H1 (cell line): ENCODE measurements around the gene PKD1. TPM values are rescaled to one million over a fixed set of nuclear protein-coding genes. Genes with fewer than 3 reads are reported as not detected.

Experiments
- CTCF ChIA-PET: fragments of 300-600 bp; sonication (Branson Sonifier 250); formaldehyde crosslinking; loops from one replicate; lab custom pipeline; 2021; ENCODE audit not compliant: partially characterized antibody; lab: Charles Lee
- POLR2A ChIA-PET: fragments of 300-600 bp; sonication (Branson Sonifier 250); formaldehyde crosslinking; loops from one replicate; lab custom pipeline; 2021; ENCODE audit warnings: inconsistent platforms; ENCODE audit not compliant: partially characterized antibody; lab: Charles Lee
- DNase-seq, 2 experiments: peaks; one replicate each; pipeline versions ENCODE4 v3.0.0 to v3.0.0-alpha.2; 2010 to 2022; ENCODE audit warnings: low spot score in 2 of 2, low read depth in 1 of 2, mixed read lengths in 1 of 2
- FAIRE-seq: peaks from 2 replicates; lab custom pipeline; 2011; peaks lifted over from hg19 to GRCh38; lab: Jason Lieb, UNC
- H2AFZ ChIP-seq: 2 replicates; pipeline ENCODE4 v1.8.1; 2012; ENCODE audit warnings: low read length, inconsistent platforms
- H2AK5ac ChIP-seq: 2 replicates; pipeline ENCODE4 v1.6.1; 2013; ENCODE audit warnings: low read depth, low read length
- H2BK120ac ChIP-seq: replicated peaks from 2 replicates; pipeline ENCODE3; 2013; ENCODE audit warnings: low read depth, low read length, inconsistent platforms
- H2BK12ac ChIP-seq: 2 replicates; pipeline ENCODE4 v1.6.1; 2013; ENCODE audit warnings: low read depth, low read length
- H2BK15ac ChIP-seq: 2 replicates; pipeline ENCODE4 v1.6.1; 2013; ENCODE audit warnings: low read length
- H2BK20ac ChIP-seq: 2 replicates; pipeline ENCODE4 v1.6.1; 2013; ENCODE audit warnings: low read length
- H2BK5ac ChIP-seq: 2 replicates; pipeline ENCODE4 v1.6.1; 2013; ENCODE audit warnings: low read depth, low read length
- H3K14ac ChIP-seq: 2 replicates; pipeline ENCODE4 v1.6.1; 2013; ENCODE audit warnings: inconsistent platforms; ENCODE audit not compliant: insufficient read length
- H3K18ac ChIP-seq: 2 replicates; pipeline ENCODE4 v1.6.1; 2013; ENCODE audit warnings: low read length; ENCODE audit errors: extremely low read depth
- H3K23ac ChIP-seq: 2 replicates; pipeline ENCODE4 v1.6.1; 2013; ENCODE audit warnings: inconsistent platforms; ENCODE audit not compliant: insufficient read length
- H3K23me2 ChIP-seq: 2 replicates; pipeline ENCODE4 v1.6.1; 2013; ENCODE audit warnings: low read depth, low read length
- H3K27ac ChIP-seq: 2 replicates; pipeline ENCODE4 v1.6.1; 2011; ENCODE audit warnings: low read depth, low read length, inconsistent platforms
- H3K27me3 ChIP-seq, 4 experiments: replicated peaks in 1 of 4; 1 replicate in 1 of 4; 2 replicates in 3 of 4; pipeline versions ENCODE4 v1.6.1 to v1.8.1; 2011 to 2013; ENCODE audit warnings: low read length in 3 of 4, mild to moderate bottlenecking in 3 of 4, inconsistent platforms in 2 of 4, mixed read lengths in 2 of 4, moderate library complexity in 1 of 4; ENCODE audit not compliant: control insufficient read depth in 3 of 4, insufficient read depth in 3 of 4; ENCODE audit errors: extremely low read depth in 1 of 4
- H3K36me3 ChIP-seq, 4 experiments: 2 replicates each; pipeline versions ENCODE4 v1.6.1 to v1.8.1; 2011 to 2013; ENCODE audit warnings: mild to moderate bottlenecking in 4 of 4, low read length in 3 of 4, moderate library complexity in 2 of 4, control low read depth in 1 of 4, inconsistent platforms in 1 of 4; ENCODE audit not compliant: insufficient read depth in 4 of 4, control insufficient read depth in 2 of 4
- H3K4ac ChIP-seq: replicated peaks from 2 replicates; pipeline ENCODE3; 2013; ENCODE audit warnings: low read length, low read depth, mixed read lengths, inconsistent platforms; ENCODE audit not compliant: insufficient read length
- H3K4me1 ChIP-seq, 4 experiments: replicated peaks in 1 of 4; 1 replicate in 1 of 4; 2 replicates in 3 of 4; pipeline versions ENCODE4 v1.6.1 to v1.8.1; 2011 to 2013; ENCODE audit warnings: low read length in 3 of 4, inconsistent platforms in 2 of 4, mixed read lengths in 1 of 4; ENCODE audit not compliant: insufficient read depth in 4 of 4, control insufficient read depth in 3 of 4
- H3K4me2 ChIP-seq, 2 experiments: 2 replicates each; pipeline versions ENCODE4 v1.6.1 to v1.8.1; 2011 to 2013; ENCODE audit warnings: low read depth in 2 of 2, low read length in 2 of 2, control low read depth in 1 of 2, inconsistent platforms in 1 of 2, mild to moderate bottlenecking in 1 of 2; ENCODE audit not compliant: insufficient read depth in 1 of 2
- H3K4me3 ChIP-seq, 4 experiments: fragments of 200-600, 300-600 bp in 1 of 4; sonication (generic), shearing (Covaris generic), sonication (Bioruptor Twin) in 1 of 4; 2 replicates each; pipeline versions ENCODE4 v1.5.1 to v1.8.1; 2011 to 2016; ENCODE audit warnings: low read length in 4 of 4, low read depth in 3 of 4, control low read depth in 2 of 4, inconsistent platforms in 2 of 4, mild to moderate bottlenecking in 2 of 4, mixed read lengths in 1 of 4, moderate library complexity in 1 of 4; ENCODE audit not compliant: insufficient read depth in 2 of 4; ENCODE audit errors: extremely low read depth in 1 of 4
- H3K56ac ChIP-seq: replicated peaks from 2 replicates; pipeline ENCODE3; 2013; ENCODE audit warnings: low read depth, mild to moderate bottlenecking, mixed read lengths, low read length, inconsistent platforms; ENCODE audit not compliant: insufficient read length
- H3K79me1 ChIP-seq: 2 replicates; pipeline ENCODE4 v1.6.1; 2013; ENCODE audit warnings: low read depth, low read length, control low read depth
- H3K79me2 ChIP-seq, 2 experiments: 2 replicates each; pipeline versions ENCODE4 v1.6.1 to v1.8.1; 2012 to 2013; ENCODE audit warnings: low read length in 2 of 2, mild to moderate bottlenecking in 2 of 2, inconsistent platforms in 1 of 2; ENCODE audit not compliant: insufficient read depth in 2 of 2, control insufficient read depth in 1 of 2
- H3K9ac ChIP-seq, 4 experiments: replicated peaks in 1 of 4; 1 replicate in 1 of 4; 2 replicates in 3 of 4; pipeline versions ENCODE4 v1.6.1 to v1.8.1; 2011 to 2013; ENCODE audit warnings: low read depth in 3 of 4, low read length in 3 of 4, control low read depth in 2 of 4, mild to moderate bottlenecking in 2 of 4, moderate library complexity in 2 of 4, inconsistent platforms in 1 of 4; ENCODE audit errors: extremely low read depth in 1 of 4
- H3K9me3 ChIP-seq, 2 experiments: 2 replicates each; pipeline versions ENCODE4 v1.6.1 to v1.8.1; 2012 to 2013; ENCODE audit warnings: mild to moderate bottlenecking in 2 of 2, moderate library complexity in 2 of 2, control low read depth in 1 of 2, inconsistent platforms in 1 of 2, low read depth in 1 of 2, low read length in 1 of 2, mixed read lengths in 1 of 2; ENCODE audit not compliant: insufficient read depth in 2 of 2
- H4K20me1 ChIP-seq, 2 experiments: replicated peaks in 1 of 2; 2 replicates each; pipeline versions ENCODE3 to v1.8.1; 2011 to 2013; ENCODE audit warnings: inconsistent platforms in 2 of 2, low read length in 2 of 2, mild to moderate bottlenecking in 1 of 2; ENCODE audit not compliant: insufficient read depth in 2 of 2, control insufficient read depth in 1 of 2
- H4K5ac ChIP-seq: 2 replicates; pipeline ENCODE4 v1.6.1; 2013; ENCODE audit warnings: low read length, low read depth, mixed read lengths, inconsistent platforms; ENCODE audit not compliant: insufficient read length
- H4K8ac ChIP-seq: 2 replicates; pipeline ENCODE4 v1.8.0; 2013; ENCODE audit warnings: mild to moderate bottlenecking, moderate library complexity, low read length, inconsistent platforms; ENCODE audit not compliant: insufficient read depth; ENCODE audit errors: extremely low read depth
- H4K91ac ChIP-seq: replicated peaks from 2 replicates; pipeline ENCODE3; 2013; ENCODE audit warnings: low read length, mixed read lengths, inconsistent platforms; ENCODE audit not compliant: insufficient read length
- ASH2L ChIP-seq: fragments of 200-600, 300-600 bp; sonication (generic); IDR thresholded peaks from one replicate; pipeline ENCODE4 v1.7.1; 2017; ENCODE audit warnings: low read length
- BACH1 ChIP-seq: IDR thresholded peaks from 2 replicates; pipeline ENCODE4 v1.6.1; 2012; ENCODE audit warnings: low read length, improper control_type of control experiment
- CEBPB ChIP-seq: IDR thresholded peaks from 2 replicates; pipeline ENCODE4 v1.6.1; 2012; ENCODE audit warnings: low read depth, low read length
- CREB1 ChIP-seq: IDR thresholded peaks from 2 replicates; pipeline ENCODE4 v1.6.1; 2012; ENCODE audit warnings: inconsistent platforms
- HDAC2 ChIP-seq, 2 experiments: fragments of 300-600 bp in 1 of 2; sonication (generic) in 1 of 2; IDR thresholded peaks; 2 replicates each; pipeline ENCODE4 v1.6.1; 2011 to 2012; ENCODE audit warnings: low read depth in 2 of 2, low read length in 2 of 2, mild to moderate bottlenecking in 2 of 2, moderate library complexity in 2 of 2, borderline replicate concordance in 1 of 2, inconsistent platforms in 1 of 2
- KDM1A ChIP-seq: fragments of 200-600, 300-600 bp; sonication (generic); IDR thresholded peaks from 2 replicates; pipeline ENCODE4 v1.7.1; 2016; ENCODE audit warnings: mild to moderate bottlenecking, low read length, borderline replicate concordance
- PHF8 ChIP-seq: fragments of 200-600 bp; sonication (generic); conservative IDR thresholded peaks from 2 replicates; pipeline ENCODE4 v1.7.1; 2012; ENCODE audit warnings: low read depth, mild to moderate bottlenecking, inconsistent platforms, low read length, moderate library complexity
- POU5F1 ChIP-seq: IDR thresholded peaks from 2 replicates; pipeline ENCODE4 v1.6.1; 2011; ENCODE audit warnings: low read depth, mild to moderate bottlenecking, low read length, moderate library complexity
- RAD21 ChIP-seq, 2 experiments: IDR thresholded peaks in 1 of 2; conservative IDR thresholded peaks in 1 of 2; 2 replicates each; pipeline ENCODE4 v1.6.1; 2011; ENCODE audit warnings: low read depth in 2 of 2, low read length in 2 of 2, improper control_type of control experiment in 1 of 2, inconsistent platforms in 1 of 2, mild to moderate bottlenecking in 1 of 2, moderate library complexity in 1 of 2
- RBBP5 ChIP-seq: IDR thresholded peaks from 2 replicates; pipeline ENCODE4 v1.7.1; 2012; ENCODE audit warnings: low read depth, mild to moderate bottlenecking, inconsistent platforms, low read length, moderate library complexity, borderline replicate concordance
- ZNF274 ChIP-seq: IDR thresholded peaks from 2 replicates; pipeline ENCODE4 v1.7.0; 2012; ENCODE audit warnings: low read length, borderline replicate concordance; ENCODE audit errors: extremely low read depth
- WGBS, 2 experiments: shearing (Covaris generic) in 1 of 2; methylation state at CpG; one replicate each; pipeline versions ENCODE4 v1.1.6 to v1.1.7; 2013 to 2015; ENCODE audit warnings: low lambda C conversion rate in 2 of 2, mixed read lengths in 2 of 2, inconsistent platforms in 1 of 2, low coverage in 1 of 2, missing lambda C conversion rate in 1 of 2; ENCODE audit not compliant: insufficient replicate concordance in 2 of 2, insufficient coverage in 1 of 2, insufficient read length in 1 of 2; ENCODE audit errors: extremely low coverage in 1 of 2, missing lambda C conversion rate in 1 of 2; 5-methylcytosine and 5-hydroxymethylcytosine counted together
- polyA plus RNA-seq, 7 experiments: library from polyadenylated mRNA; depleted of rRNA in 3 of 7; stranded (reverse) in 5 of 7; unstranded in 2 of 7; fragments of >200 nt in 5 of 7; fragments of 200-250 nt in 2 of 7; gene quantifications; 1 replicate in 5 of 7; 2 replicates in 1 of 7; 4 replicates in 1 of 7; pipeline versions ENCODE4 v1.2.1 to v1.2.3, GENCODE V29; 2011 to 2013; ENCODE audit warnings: missing spikeins in 2 of 7, mixed read lengths in 2 of 7
- total RNA-seq: library from RNA; stranded (reverse); fragmentation: NEBNext Ultra II Directional; extraction: Animal tissue kit (Norgen Biotek cat#: 25700); gene quantifications from 2 replicates; pipeline ENCODE4 v1.2.1, GENCODE V29; 2021
- TF ChIP-seq, protein P1 (sequence below): IDR thresholded peaks from 2 replicates; pipeline ENCODE4 v1.6.1; 2012; ENCODE audit warnings: inconsistent platforms

PKD1 gene
- total and polyA plus RNA-seq, 2 of the 8 experiments (the other 6 are each of a cell fraction or from before 2014, with no cell fraction given), result 40.6 to 52.7 TPM

GRCh38 chr16:2143878-2144485, 8.3 kb upstream of the PKD1 start:
- Histone ChIP-seq H3K79me2 (no peaks in the 10 kb centered on the region), H3K14ac (no peak overlapping the region), H2AK5ac (no peak overlapping the region), H3K9me3 (no peaks in the 10 kb centered on the region), H3K4ac (no peak overlapping the region), H2AFZ (no peak overlapping the region), H3K27me3 (peaks cover 0 to 11% (median 5%) of the 10 kb centered on the region in 4 experiments; a peak in 3 of 7 replicates), H4K8ac (no peak overlapping the region), H3K4me1 (peaks cover 0 to 2% (median under 1%) of the 10 kb centered on the region in 4 experiments; a peak in 4 of 7 replicates), H2BK5ac (no peak overlapping the region), H4K91ac (no peak overlapping the region), H4K20me1 (peaks cover 0 to 3% of the 10 kb centered on the region in 2 experiments), H2BK20ac (no peak overlapping the region), H3K79me1 (no peaks in the 10 kb centered on the region), H3K4me3 (no peak overlapping the region), H3K23ac (no peak overlapping the region), H2BK12ac (peak overlapping the region; percentile 39; the same call in 1 of the 2 replicates), H3K56ac (no peak overlapping the region), H4K5ac (no peak overlapping the region), H3K9ac (no peak overlapping the region), H3K4me2 (no peak overlapping the region), H3K23me2 (peaks cover 9% of the 10 kb centered on the region; the same call in 1 of the 2 replicates), H2BK120ac (no peak overlapping the region), H3K27ac (no peak overlapping the region), H2BK15ac (no peak overlapping the region), H3K18ac (no peak overlapping the region), H3K36me3 (no peaks in the 10 kb centered on the region)
- peak in 1 of 2 experiments; percentile 44 for DNase-seq
- ChIA-PET POLR2A (interaction anchor here (0.6 to 12.1 kb wide), 6 partner anchors 8 to 399 kb away, joined by 3 to 220 read pairs (median 4); partner anchors contain the start of genes RAB26, RPS2 and TRAF7), CTCF (interaction anchor here (1.0 to 2.0 kb wide), 4 partner anchors 8 to 140 kb away, joined by 3 to 9 read pairs (median 4); no protein-coding TSS in a partner anchor)
- WGBS, 2 experiments, result 95% methylated on average over 17 of the region's 17 CpGs; no CpG with 5 or more reads in 1 of the 2 experiments
- no peak for FAIRE-seq
- TF ChIP-seq ZNF274, result no peak
- no peak for TF ChIP-seq RAD21 (IDR thresholded peaks at IDR 0.05 in 1 of 2, conservative IDR thresholded peaks at IDR 0.05 in 1 of 2; ENCODE audit: low read depth in 2 of 2, low read length in 2 of 2)
- no peak for TF ChIP-seq CREB1
- TF ChIP-seq ASH2L, result no peak
- TF ChIP-seq, protein P1, sequence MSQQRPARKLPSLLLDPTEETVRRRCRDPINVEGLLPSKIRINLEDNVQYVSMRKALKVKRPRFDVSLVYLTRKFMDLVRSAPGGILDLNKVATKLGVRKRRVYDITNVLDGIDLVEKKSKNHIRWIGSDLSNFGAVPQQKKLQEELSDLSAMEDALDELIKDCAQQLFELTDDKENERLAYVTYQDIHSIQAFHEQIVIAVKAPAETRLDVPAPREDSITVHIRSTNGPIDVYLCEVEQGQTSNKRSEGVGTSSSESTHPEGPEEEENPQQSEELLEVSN, result no peak
- no peak for TF ChIP-seq CEBPB
- no peak for TF ChIP-seq POU5F1
- TF ChIP-seq RBBP5, result no peak
- TF ChIP-seq PHF8, result no peak
- TF ChIP-seq KDM1A, result no peak
- no peak for TF ChIP-seq HDAC2 (IDR thresholded peaks at IDR 0.05; ENCODE audit: borderline replicate concordance in 1 of 2, low read depth in 2 of 2, low read length in 2 of 2)
- TF ChIP-seq BACH1, result no peak
